GM12864 (cell line): ENCODE results near the gene M6PR.

ENCODE experiments used
- DNase-seq: peaks from one replicate; pipeline ENCODE4 v3.0.0-alpha.2; 2011; ENCODE audit warnings: low read depth
- H3K4me3 ChIP-seq: 2 replicates; pipeline ENCODE4 v1.5.1; 2011; ENCODE audit warnings: mild to moderate bottlenecking, low read depth, low read length, control low read depth
- TF ChIP-seq, protein P1 (sequence below): IDR thresholded peaks from 2 replicates; pipeline ENCODE4 v1.5.1; 2011; ENCODE audit warnings: low read depth, mild to moderate bottlenecking, moderate library complexity, low read length, control low read depth, inconsistent platforms; ENCODE audit errors: missing control alignments

The M6PR gene

GRCh38 chr12:8949342-8950220 lies at the start of gene M6PR:
Gene M6PR (minus strand): TSS chr12:8949645. CDS start chr12:8946404, 3,241 bp downstream.
- DNase-seq: peak; percentile 89
- peak within 1 kb of the TSS; percentile 69 for H3K4me3 ChIP-seq
- TF ChIP-seq, protein P1, sequence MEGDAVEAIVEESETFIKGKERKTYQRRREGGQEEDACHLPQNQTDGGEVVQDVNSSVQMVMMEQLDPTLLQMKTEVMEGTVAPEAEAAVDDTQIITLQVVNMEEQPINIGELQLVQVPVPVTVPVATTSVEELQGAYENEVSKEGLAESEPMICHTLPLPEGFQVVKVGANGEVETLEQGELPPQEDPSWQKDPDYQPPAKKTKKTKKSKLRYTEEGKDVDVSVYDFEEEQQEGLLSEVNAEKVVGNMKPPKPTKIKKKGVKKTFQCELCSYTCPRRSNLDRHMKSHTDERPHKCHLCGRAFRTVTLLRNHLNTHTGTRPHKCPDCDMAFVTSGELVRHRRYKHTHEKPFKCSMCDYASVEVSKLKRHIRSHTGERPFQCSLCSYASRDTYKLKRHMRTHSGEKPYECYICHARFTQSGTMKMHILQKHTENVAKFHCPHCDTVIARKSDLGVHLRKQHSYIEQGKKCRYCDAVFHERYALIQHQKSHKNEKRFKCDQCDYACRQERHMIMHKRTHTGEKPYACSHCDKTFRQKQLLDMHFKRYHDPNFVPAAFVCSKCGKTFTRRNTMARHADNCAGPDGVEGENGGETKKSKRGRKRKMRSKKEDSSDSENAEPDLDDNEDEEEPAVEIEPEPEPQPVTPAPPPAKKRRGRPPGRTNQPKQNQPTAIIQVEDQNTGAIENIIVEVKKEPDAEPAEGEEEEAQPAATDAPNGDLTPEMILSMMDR: peak; percentile 70

- peak; percentile 73 for DNase-seq
- TF ChIP-seq, protein P1: no peak
- H3K4me3 ChIP-seq: no peak overlapping the region
These were observed 47.4 kb upstream of the M6PR start for GRCh38 chr12:8996682-8997405.

DNA sequence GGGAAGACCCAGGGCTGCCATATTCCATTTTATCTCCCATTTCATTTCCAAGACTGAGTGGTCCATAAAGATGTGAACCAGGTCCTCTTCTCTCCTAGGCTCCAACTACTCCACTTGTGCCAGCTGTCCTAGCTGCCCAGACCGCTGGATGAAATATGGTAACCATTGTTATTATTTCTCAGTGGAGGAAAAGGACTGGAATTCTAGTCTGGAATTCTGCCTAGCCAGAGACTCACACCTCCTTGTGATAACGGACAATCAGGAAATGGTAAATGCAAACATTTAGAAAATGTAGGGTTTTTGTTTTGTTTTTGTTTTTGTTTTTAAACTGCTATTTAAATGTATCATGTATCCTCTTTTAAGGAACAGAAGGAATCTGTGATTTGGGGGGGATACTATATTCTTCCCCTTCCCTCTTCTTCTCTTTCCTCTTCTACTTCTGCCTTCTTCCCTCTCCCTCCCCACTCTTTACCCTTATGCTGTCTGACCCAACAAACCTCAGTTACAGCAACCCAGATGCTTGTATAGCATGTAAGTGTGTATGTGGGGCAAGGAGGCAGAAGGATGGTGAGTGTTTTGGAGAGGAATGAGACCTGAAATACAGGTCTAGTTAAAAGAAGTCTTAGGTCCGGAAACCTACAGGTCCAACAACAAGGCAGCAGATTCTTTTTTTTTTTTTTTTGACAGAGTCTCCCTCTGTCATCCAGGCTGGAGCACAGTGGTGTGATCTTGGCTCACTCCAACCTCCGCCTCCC lies 45.8 kb upstream of the M6PR start:
- TF ChIP-seq, protein P1: no peak
- no peak overlapping the region for H3K4me3 ChIP-seq
- DNase-seq: no peak

- TF ChIP-seq, protein P1: no peak
- no peak for DNase-seq
- no peak overlapping the region for H3K4me3 ChIP-seq
These were observed 44.4 kb upstream of the M6PR start for GRCh38 chr12:8993827-8994226.

GRCh38 chr12:8991371-8992345 lies 42.2 kb upstream of the M6PR start:
- TF ChIP-seq, protein P1: no peak
- no peak for DNase-seq
- H3K4me3 ChIP-seq: no peak overlapping the region

- no peak for DNase-seq
- TF ChIP-seq, protein P1: no peak
- no peak within 1 kb of the TSS for H3K4me3 ChIP-seq
These were observed 40.0 kb upstream of the M6PR start, which contains the start of gene KLRG1 for GRCh38 chr12:8989413-8989812. Gene KLRG1 (plus strand): TSS chr12:8989546. CDS start chr12:8989636, 90 bp downstream.
